ENCODE results near the gene NEUROD2.

The NEUROD2 gene

DNA sequence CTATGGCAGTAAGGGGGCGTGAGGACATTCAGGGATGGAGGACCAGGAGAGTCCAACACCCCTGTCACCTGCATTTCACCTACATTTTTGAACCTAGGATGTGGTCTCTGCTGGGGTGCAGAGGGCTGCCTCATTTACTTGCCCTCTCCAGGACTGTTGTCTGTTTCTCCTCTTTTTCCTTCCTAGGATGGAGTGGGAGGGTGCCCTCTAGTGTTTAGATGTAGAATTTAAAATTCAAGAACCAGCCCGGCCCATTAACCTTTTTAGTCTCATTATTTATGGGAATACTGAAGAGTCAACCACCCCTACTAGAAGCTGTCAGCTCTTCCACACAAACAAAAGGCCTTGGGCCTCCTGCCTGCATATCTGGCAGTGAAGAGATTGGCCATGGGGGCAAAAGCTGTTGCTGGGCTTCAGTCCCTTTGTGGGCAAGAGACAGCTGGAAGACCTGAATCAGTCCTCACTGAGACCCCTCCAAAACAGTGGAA is 26.7 kb upstream of the NEUROD2 start:
- DNase-seq, result peak in 1 of 2 experiments; percentile 43

DNA sequence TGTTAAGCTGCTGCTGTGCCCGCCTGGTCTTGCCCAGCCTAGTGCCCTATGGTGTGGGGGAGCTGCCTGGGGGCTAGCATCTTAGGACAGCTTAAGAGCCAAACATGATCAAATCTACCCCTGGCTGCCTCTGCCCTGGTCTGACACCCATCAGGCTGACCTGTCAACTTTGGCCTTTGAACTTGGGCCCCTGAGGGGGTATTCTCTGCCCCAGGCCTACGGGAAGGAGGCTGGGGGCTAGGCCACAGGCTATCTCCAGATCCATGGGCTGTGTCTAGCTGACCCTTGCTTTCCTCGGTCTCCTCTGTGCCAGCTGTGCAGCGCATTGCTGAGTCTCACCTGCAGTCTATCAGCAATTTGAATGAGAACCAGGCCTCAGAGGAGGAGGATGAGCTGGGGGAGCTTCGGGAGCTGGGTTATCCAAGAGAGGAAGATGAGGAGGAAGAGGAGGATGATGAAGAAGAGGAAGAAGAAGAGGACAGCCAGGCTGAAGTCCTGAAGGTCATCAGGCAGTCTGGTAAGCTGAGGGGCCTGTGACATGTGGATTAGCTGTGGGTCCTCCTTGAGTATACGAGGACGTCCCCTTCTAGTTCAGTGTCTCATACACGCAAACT is 26.0 kb upstream of the NEUROD2 start:
- no peak for DNase-seq

GRCh38 chr17:39632153-39632941 is 24.6 kb upstream of the NEUROD2 start:
- no peak for DNase-seq

GRCh38 chr17:39631403-39631802 is 23.7 kb upstream of the NEUROD2 start:
- no peak for DNase-seq

GRCh38 chr17:39629898-39630297 is 22.2 kb upstream of the NEUROD2 start:
- DNase-seq, result no peak

DNA sequence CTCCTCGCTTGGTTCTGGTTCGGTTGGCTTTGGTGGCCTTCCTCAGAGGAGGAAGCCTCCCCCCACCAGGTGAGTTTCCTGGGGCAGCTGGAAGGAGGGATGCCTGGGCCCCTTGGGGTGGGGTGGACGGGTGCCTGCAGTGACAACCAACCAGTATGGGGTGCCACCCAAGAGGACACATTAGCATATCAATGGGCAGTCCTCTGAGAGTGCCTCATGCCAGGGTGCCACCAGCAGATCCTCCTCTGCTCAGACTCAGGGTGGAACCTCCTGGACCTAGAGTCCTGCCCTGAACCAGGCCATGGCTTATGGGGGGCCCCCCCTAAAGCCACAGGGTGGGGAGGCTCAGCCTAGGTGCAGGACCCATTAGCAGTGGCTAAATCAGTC is 21.8 kb upstream of the NEUROD2 start:
- no peak for DNase-seq

- DNase-seq, result no peak
Observed at GRCh38 chr17:39628655-39629493, 21.2 kb upstream of the NEUROD2 start.

- no peak for DNase-seq
Observed at GRCh38 chr17:39627712-39628516, 20.2 kb upstream of the NEUROD2 start.

DNA sequence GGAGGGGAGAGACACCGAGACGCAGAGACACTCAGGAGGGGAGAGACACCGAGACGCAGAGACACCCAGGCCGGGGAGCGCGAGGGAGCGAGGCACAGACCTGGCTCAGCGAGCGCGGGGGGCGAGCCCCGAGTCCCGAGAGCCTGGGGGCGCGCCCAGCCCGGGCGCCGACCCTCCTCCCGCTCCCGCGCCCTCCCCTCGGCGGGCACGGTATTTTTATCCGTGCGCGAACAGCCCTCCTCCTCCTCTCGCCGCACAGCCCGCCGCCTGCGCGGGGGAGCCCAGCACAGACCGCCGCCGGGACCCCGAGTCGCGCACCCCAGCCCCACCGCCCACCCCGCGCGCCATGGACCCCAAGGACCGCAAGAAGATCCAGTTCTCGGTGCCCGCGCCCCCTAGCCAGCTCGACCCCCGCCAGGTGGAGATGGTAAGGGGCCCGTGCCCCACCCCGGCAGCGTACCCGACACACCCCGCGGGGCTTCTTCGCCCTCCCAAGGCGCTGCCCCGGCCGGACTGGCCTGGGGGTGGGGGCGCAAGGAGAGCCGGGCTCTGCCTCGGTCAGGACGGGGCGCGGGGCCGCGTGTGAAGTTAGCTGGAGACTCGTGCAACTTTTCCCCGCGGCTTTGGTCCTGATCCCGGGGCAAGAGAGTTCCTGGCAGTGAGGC is 19.5 kb upstream of the NEUROD2 start:
- DNase-seq, result no peak

GRCh38 chr17:39626171-39627046 is 18.7 kb upstream of the NEUROD2 start, which contains the start of gene PPP1R1B:
TSS of gene PPP1R1B (plus strand) at chr17:39626952. CDS start at chr17:39627393, 441 bp downstream.
- peak; percentile 43 to 44 for DNase-seq

GRCh38 chr17:39625198-39625785 is 17.6 kb upstream of the NEUROD2 start:
- DNase-seq, result no peak

- DNase-seq, result no peak
Observed at GRCh38 chr17:39624313-39624712, 16.6 kb upstream of the NEUROD2 start.

- DNase-seq, result peak; percentile 95 to 96
Observed at GRCh38 chr17:39623356-39623950, 15.7 kb upstream of the NEUROD2 start.

DNA sequence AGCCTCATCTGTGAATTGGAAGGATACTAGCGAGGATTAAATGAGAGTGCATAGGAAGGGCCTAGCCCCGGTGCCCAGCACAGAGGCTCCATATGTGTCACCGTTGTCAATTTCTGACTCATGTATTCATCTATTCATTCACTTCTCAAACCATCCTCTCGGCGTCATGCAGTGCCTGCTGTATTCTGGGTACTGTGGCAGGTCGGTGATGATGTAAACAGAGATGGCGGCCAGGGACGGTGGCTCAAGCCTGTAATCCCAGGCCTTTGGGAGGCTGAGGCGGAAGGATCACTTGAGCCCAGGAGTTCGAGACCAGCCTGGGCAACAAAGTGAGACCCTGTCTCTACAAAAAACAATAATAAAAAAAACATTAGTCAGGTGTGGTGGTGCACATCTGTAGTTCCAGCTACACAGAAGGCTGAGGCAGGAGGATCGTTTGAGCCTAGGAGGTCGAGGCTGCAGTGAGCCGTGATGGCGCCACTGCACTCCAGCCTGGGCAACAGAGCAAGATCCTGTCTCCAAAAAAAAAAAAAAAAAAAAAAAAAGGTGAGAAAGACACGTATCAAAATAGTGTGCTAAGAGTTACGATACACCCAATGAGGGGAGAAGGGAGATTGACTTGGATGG is 14.8 kb upstream of the NEUROD2 start:
- DNase-seq, result peak; percentile 69 to 70

- peak; percentile 97 to 99 for DNase-seq
Observed at GRCh38 chr17:39621523-39622379, 14.0 kb upstream of the NEUROD2 start.

DNA sequence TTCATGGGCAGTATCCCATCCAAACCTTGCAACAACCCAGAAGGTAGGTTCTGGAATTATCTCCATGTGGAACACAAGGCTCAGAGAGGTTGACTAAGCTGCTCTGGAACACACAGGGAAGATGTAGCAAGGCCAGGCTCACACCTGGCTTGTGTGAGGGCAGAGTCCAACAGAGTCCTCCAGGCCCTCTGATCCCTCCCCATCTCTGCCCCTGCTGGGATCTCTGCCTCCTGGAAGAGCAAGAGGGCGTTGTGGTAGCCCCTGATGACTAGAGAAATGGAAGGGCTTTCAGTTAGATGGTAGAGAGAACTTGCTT is 12.0 kb upstream of the NEUROD2 start:
- no peak for DNase-seq

DNA sequence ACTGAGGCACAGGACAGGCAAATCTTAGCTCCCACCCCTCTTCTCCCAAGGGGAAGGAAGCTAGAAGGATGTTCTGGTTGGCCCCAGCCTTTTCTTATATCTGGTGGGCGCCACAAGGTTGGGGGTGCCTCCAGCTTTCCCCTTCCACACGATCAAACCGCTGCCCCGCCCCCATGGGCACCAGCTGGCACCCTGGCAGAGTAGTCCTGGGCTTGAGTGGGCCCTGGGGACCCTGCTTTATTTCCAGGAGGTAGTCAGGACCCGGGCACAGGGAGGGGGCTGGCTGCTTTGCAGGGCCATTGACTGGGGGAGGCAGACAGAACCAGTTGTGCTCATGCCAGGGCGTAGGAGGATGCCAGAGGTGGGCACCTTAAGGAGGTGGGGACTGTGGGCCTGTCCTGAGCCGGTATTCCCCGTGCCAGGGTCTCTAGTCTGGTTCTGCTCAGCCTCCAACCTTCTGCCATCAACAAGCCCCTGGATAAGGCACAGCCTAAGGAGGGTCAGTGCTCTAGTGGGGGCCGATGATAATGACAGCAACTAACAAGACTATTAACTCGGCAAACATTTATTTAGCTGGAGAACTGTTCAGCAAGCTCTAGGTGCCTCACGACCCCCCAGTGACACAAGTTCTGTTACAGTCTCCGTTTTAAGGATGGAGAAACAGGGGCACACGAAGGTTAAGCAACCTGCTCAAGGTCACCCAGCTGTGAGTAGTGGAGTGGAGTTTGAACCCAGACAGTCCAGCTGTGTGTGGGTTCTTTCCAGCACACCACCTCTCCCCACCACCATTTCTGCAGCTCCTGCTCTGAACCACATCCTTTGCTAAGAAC is 11.5 kb upstream of the NEUROD2 start:
- no peak for DNase-seq

All from activated T-cell treated with anti-CD3 and anti-CD28 coated beads, Interleukin-2, amount 50 U/mL, for 48 hours (primary cell).